ENCODE results near the gene GRIP1.

GRCh38 chr12:66393890-66394289 is 285.0 kb downstream of the GRIP1 start:
- TF ChIP-seq, protein P1, sequence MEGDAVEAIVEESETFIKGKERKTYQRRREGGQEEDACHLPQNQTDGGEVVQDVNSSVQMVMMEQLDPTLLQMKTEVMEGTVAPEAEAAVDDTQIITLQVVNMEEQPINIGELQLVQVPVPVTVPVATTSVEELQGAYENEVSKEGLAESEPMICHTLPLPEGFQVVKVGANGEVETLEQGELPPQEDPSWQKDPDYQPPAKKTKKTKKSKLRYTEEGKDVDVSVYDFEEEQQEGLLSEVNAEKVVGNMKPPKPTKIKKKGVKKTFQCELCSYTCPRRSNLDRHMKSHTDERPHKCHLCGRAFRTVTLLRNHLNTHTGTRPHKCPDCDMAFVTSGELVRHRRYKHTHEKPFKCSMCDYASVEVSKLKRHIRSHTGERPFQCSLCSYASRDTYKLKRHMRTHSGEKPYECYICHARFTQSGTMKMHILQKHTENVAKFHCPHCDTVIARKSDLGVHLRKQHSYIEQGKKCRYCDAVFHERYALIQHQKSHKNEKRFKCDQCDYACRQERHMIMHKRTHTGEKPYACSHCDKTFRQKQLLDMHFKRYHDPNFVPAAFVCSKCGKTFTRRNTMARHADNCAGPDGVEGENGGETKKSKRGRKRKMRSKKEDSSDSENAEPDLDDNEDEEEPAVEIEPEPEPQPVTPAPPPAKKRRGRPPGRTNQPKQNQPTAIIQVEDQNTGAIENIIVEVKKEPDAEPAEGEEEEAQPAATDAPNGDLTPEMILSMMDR (IDR thresholded peaks at IDR 0.05), result no peak
- TF ChIP-seq POLR2AphosphoS5 (IDR thresholded peaks at IDR 0.05) (no peak), POLR2A (IDR thresholded peaks at IDR 0.05) (no peak)

All from prostate gland (tissue), 2 donors.